Left ventricle myocardium superior (tissue), 1 donor: ENCODE results near the gene OR10H3. TPM values are rescaled to one million over a fixed set of nuclear protein-coding genes. Genes with fewer than 3 reads are reported as not detected.
"Not testable (repeated sequence)": the region's sequence is repeated elsewhere in the genome, so short reads cannot be mapped to it uniquely, and the experiment has no call there.

Experiments
- ATAC-seq: fragments of 200-7000 bp; cut with Tn5 transposase; one replicate; pipeline ENCODE4 v1.9.1; 2020; ENCODE audit warnings: mild to moderate bottlenecking, moderate library complexity
- DNase-seq: peaks from one replicate; pipeline ENCODE4 v3.0.0-alpha.2; 2020
- intact Hi-C: fragments of 100-400 bp; cut with micrococcal nuclease; formaldehyde crosslinking; loops from one replicate; pipeline ENCODE4 v1.11.0; 2022
- long read RNA-seq: library from polyadenylated mRNA; unstranded; transcript quantifications from one replicate; pipeline ENCODE4 v2.0.0, GENCODE V29; 2021
- total RNA-seq: library from RNA; stranded (reverse); fragmentation: NEBNext Ultra II Directional; extraction: Animal tissue kit (Norgen Biotek cat#: 25700); gene quantifications from one replicate; pipeline ENCODE4 v1.2.1, GENCODE V29; 2021
- donor health status: DM: no; HTN: yes; CAD: no; lungs with severe emphysema.

Gene OR10H3, protein sequence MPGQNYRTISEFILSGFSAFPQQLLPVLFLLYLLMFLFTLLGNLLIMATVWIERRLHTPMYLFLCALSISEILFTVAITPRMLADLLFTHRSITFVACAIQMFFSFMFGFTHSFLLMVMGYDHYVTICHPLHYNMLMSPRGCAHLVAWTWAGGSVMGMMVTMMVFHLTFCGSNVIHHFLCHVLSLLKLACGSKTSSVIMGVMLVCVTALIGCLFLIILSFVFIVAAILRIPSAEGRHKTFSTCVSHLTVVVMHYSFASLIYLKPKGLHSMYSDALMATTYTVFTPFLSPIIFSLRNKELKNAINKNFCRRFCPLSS
- not detected for total RNA-seq
- long read RNA-seq: 0 reads

DNA sequence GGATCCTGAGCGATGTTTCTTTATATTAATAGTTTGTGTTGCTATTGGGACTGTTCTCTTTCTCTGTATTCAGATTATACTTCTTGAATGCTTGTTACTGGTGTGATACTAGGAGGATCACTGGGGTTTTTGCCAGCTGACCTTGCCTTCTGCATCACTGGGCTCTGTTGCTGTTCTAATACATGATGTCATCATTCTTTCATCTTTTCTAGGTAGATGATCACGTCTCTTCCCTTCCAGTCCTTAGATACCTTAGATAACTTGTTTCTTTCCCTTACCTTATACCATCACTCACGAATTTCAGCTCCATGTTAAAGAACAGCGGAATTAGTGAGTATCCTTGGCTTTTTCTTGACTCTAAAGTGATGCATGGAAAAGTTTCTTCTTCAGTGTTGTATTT, at the start of gene OR10H3:
Gene OR10H3, plus strand, starts transcription at position 264 of the 400 bp plus-strand sequence. CDS start 3,408 bp downstream, outside the sequence.
- intact Hi-C loops: no loop called here
- ATAC-seq: no peak
- DNase-seq: no peak

DNA sequence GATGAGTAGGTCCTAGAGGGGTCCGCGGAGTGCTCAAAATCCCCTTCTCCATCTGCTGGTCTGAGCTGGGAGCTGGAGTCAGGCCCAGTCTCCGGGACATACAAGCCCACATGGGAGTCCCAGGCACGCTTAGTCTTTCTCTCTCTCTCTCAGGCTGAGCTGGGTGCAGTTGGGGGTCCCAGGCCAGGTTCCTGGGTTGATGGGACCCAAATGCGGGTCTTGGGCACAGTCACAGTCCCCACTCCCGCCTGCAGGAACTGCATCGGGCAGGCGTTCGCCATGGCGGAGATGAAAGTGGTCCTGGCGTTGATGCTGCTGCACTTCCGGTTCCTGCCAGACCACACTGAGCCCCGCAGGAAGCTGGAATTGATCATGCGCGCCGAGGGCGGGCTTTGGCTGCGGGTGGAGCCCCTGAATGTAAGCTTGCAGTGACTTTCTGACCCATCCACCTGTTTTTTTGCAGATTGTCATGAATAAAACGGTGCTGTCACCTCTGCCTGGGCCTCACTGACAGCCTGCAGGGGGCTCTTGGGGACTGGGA, 41.1 kb upstream of the OR10H3 start:
- intact Hi-C loops: no loop called here
- ATAC-seq (no peak), DNase-seq (no peak)

DNA sequence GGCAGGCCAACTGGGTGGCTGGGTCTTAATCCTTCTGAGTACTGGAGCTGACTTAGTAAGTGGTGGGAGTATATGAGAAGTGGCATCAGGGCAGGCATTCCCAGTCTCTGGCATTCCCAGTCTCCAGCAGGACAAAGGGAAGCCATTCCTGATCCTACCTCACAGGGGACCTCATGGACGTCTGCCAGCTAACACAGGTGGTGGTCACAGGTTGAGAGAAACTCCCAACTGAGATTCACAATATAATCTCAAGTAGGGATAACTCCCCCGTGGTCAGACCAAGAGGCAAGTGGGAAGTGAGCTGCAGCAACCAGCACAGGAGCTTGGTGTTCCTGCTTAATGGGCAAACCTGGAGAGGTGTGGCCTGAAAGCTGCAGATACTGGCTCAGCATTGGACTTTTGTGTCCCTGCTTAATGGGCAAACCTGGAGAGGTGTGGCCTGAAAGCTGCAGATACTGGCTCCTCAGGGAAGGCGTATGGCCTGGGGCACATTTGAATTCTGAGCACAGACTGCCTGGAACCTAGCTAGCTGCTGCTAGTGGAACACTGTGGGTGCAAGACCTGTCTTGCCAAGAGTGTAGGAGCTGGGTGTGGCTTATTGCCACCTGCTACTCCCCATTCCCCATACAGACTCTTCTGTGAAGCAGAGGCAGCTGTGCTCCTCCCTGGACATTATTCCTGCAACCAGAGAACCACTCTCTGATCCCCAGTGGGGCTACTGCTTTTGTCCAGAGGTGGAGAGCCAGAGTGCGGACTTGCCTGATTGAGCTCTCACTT, 35.8 kb upstream of the OR10H3 start:
- DNase-seq: no peak
- intact Hi-C loops: no loop called here
- no peak for ATAC-seq

DNA sequence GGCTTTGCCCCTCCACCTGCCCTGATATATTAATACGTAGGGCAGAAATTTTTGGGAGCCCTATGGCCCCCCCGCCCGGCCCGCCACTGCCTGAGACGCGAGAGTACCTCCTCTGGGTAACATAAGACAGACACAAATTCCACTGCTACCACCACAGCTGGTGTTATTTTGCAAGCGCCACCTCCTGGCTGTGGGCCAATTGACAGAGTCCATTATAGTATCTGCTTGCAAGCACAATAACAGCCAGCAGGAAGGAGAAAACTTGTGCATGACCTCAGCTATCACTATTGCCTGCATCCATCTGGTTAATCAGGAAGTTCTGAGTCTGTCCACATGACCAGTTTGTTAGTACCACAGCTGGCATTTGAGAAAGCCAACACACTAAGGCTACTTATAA, 35.3 kb upstream of the OR10H3 start:
- ATAC-seq (peak; percentile 92), DNase-seq (peak; percentile 87)
- intact Hi-C loops: no loop called here

DNA sequence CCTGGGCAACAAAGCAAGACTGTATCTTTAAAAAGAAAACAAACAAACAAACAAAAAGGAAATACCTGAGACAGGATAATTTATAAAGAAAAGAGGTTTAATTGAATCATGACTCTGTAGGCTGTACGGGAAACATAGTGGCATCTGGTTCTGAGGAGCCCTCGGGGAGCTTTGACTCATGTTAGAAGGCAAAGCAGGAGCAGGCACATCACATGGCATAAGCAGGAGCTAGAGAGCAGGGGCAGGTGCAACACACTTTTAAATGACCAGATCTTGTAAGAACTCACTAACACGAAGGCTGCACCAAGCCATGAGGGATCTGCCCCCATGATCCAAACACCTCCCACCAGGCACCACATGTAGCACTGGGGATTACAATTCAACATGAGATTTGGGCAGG, 23.1 kb upstream of the OR10H3 start:
- intact Hi-C loops: no loop called here
- DNase-seq (no peak), ATAC-seq (no peak)

DNA sequence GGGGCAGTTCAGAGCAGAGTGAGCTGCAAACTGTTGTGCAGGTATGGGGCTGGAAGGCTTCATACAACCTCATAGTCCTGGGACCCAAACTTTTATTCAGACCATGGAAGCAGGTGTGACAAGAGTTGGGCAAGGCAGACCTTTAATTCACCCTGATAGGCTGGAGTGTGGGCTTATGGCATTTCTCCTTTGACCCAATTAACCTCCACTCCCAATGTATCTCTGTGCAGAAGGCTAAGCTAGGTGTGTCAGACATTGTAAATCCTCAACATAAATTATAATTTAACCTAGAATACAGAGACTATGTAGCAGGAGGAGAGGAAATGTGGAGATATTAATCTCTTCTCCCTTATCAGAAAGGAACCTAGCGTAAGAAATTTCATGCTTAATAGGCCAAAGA, 22.1 kb upstream of the OR10H3 start:
- ATAC-seq: no peak
- intact Hi-C loops: no loop called here
- DNase-seq: no peak

DNA sequence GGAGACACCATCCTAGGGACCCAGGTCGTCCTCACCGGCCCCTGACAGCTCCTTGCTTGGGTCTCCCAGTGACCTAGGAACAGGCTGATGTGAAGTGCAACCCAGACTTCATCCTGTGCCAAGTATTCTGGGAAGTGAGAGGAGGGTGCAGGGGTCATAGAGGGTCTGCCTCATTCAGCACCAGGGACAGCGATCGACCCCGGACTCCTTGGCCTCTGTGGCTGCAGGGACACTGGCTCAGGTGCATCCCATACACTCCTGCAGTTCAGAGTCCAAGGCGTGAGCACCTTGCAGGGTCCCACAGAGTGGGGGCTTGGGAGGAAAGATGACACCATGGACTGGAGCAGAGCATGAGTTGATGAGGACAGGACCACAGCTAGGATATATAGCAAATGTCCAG, 20.0 kb upstream of the OR10H3 start:
- ATAC-seq: no peak
- DNase-seq: no peak
- intact Hi-C loops: no loop called here

DNA sequence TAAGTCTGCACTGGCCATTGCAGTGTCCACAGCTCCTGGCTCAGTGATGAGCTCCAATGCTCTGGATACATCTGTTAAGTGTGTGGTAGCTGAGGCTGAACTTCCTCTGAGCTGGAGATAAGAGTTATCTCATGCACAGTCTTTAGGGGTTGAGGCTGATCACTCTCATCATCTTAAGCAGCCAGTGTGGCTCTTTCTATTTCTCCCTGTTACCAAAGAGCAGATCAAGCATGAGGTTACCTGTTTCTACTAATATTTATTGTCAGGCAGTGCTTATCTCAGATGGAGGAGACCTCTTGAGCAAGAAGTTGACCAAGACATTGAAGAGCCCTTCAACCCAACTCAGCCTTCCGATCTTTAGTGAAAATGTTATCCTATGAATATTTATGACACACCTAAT, 16.5 kb upstream of the OR10H3 start:
- ATAC-seq (no peak), DNase-seq (no peak)
- intact Hi-C loops: no loop called here

DNA sequence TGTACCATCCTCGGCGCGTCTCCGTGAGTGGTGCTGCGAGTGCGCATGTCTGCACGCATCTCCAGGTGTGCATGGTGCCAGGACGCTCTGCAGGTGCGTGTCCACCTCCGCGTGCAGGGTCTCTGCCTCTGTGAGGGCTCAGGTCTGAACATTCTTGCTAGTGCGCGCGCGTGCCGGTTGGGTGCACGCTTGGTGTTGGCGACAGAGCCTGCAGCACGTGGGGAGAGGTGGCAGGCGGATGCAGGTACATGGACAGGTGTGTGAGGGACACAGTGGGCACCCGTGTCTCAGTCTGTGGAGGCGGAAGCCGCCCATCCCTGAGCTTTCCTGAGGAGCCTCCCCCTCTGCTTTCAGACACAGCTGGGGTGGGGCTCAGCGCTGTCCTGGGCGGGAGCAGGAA, 14.8 kb upstream of the OR10H3 start:
- intact Hi-C loops: no loop called here
- ATAC-seq: no peak
- no peak for DNase-seq

DNA sequence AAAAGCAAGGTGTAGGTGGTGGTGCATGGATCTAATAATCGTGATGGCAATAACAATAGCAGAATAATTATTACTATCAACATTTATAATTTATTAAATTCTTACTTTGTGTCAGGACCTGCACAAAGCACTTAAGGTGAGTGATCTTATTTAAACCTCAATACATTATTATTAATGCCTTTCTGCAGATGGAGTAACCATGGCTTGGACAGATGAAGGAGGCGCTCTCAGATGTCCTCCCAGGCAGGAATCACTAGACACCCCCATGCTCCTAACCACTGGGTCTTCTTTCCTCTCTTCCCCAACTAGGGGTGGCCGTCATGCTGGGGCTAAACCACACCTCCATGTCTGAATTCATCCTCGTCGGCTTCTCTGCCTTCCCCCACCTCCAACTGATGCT, 10.1 kb upstream of the OR10H3 start, which contains the start of gene OR10H2:
Gene OR10H2, plus strand, starts transcription at position 301 of the 400 bp plus-strand sequence. Its CDS starts 20 bp downstream, at position 321.
- no peak for ATAC-seq
- intact Hi-C loops: no loop called here
- DNase-seq: no peak

DNA sequence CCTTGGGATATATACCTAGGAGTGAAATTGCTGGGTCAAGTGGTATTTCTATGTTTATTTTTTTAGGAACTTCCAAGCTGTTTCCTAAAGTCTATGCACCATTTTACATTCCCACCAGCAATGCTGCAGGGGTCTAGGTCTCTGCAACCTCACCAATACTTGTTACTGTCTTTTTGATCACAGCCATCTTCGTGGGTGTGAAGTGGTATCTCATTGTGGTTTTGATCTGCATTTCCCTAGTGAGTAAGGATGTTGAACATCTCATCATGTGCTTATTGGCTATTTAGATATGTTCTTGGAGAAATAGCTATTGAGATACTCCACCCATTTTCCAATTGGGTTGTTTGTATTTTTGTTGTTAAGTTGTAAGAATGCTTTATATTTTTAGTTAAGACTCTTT, 7.2 kb upstream of the OR10H3 start:
- intact Hi-C loops: no loop called here
- no peak for ATAC-seq
- no peak for DNase-seq

DNA sequence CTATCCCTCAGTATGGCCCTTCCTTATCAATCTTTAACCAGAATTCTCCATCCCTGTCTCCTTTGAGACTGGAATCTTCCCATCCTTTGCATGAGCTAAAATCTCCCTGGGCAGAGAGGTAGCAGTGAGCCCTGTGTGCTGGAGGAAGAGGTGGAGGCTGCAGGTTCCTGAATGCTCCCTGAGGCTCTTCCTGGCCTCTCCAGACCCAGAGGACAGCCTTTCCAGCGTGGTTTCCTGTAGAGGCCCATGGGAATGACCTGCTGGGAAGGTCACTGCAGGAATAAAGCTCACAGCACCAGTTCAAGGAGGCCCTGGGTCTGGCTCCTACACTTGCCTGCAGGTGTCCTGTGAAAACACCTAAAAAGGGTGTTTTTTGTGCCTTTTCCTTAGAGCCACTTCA, 5.4 kb upstream of the OR10H3 start:
- intact Hi-C loops: no loop called here
- ATAC-seq: no peak
- DNase-seq: no peak

DNA sequence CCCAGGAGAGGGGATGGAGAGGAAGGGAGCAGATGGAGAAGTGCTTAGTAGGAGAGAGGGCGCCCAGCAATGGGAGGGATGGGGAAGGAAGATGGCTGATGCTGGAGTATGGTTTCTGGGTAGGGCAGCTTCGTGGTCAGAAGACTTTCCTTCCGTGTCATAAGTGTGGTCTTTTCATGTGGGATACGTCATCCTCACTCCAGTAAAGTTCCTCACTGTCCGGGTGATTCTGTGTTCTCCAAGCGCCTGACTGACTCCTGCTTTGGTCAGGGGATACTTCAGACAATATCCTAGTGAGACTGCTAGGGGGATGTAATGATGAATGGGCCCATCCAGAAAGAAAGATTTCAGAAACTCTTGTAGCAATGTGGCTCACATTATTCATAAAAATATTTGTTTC, 3.9 kb upstream of the OR10H3 start:
- intact Hi-C loops: no loop called here
- DNase-seq (no peak), ATAC-seq (no peak)

DNA sequence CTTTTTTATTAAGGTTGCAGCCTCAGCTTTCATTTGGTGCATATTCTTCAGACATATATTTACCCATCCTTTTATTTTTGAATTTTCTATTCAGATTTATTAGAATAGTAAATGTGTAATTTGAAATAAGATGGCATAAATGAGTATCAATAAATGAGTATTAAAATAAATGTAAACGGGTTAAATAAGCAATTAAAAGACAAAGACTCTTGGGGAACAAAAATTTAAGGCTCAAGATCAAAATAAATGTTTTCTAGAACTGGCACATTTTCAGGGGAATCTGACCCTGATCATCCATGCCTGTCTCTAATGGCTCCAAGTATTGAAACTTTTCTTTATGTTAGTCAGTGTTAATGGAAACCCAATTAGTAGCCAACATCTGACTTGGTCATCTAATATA, 3.0 kb downstream of the OR10H3 start:
- intact Hi-C loops: no loop called here
- no peak for ATAC-seq
- no peak for DNase-seq

DNA sequence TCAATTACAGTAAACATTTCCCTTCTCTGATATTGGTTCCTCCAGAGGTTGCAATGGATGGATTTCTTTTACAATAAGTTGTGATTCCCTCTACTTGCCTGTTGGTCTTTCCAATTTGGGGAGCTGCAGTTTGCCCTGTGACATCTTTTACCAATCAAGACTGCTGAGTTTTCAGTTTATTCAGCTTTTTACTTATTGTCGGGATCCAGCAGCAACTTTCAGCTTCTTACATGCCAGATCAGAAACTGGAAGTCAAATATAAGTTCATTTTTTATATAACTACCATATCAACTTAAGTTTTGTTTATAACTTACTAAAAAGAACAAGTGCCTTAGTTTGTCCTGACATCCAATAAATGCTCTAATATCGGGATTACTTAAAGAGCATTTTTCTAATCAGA, 10.5 kb downstream of the OR10H3 start:
- intact Hi-C loops: no loop called here
- DNase-seq (no peak), ATAC-seq (no peak)

DNA sequence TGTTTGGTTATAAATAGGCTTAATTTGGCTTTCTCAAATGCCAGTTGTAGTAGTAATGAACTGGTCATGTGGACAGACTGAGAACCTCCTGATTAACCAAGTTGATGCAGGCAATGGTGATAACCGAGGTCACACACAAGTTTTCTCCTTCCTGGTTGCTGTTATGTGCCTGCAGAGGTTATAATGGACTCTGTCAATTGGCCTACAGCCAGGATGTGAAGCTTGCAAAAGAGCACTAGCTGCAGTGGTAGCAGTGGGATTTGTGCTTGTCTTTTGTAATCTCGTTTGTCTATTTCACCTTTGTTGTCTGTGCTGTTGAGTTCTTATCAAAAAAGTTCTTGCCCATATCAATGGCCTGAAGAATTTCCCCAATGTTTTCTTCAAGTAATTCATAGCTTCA, 20.6 kb downstream of the OR10H3 start:
- ATAC-seq: no peak
- DNase-seq: no peak
- intact Hi-C loops: no loop called here

DNA sequence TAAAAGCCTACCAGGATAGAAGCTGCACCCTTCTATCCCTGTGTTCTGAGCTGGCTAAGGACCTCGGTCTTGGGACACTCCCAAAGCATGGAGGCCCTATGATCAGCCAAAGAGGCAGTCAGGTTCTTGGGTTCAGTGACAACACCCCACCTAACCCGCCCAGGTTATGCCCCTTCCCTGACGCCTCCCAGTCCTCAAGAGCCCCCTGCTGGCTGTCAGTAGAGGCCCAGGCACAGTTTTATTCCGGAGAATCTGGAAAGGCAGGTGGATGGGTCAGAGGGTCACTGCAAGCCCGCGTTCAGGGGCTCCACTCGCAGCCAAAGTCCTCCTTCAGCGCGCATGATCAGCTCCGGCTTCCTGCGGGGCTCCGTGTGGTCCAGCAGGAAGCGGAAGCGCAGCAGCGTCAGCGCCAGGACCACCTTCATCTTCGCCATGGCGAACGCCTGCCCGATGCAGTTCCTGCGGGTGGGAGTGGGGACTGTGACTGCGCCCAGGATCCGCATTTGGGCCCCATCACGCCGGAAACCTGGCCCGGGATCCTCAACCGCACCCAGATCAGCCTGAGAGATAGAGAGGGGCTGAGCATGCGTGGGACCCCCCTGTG, 22.3 kb downstream of the OR10H3 start:
- ATAC-seq (no peak), DNase-seq (no peak)
- intact Hi-C loops: no loop called here

DNA sequence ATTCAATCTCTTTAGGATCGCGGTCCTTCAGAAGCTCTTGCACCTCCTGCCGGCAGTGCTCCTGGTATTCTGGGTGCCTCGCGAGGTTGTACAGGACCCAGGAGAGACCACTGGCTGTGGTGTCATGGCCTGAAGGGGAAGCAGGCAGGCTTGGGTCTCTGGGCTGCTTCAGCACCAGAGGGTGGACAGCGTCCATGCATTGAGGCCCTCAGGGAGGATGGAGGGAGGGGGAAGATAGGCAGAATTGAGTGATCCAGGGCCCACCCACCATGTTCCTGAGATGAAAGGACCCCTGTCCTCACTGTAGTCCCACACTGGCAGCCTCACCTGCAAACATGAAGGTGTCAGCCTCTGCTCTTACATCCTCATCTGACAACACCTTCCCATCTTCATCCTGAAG, 31.8 kb downstream of the OR10H3 start:
- no peak for ATAC-seq
- intact Hi-C loops: no loop called here
- no peak for DNase-seq

DNA sequence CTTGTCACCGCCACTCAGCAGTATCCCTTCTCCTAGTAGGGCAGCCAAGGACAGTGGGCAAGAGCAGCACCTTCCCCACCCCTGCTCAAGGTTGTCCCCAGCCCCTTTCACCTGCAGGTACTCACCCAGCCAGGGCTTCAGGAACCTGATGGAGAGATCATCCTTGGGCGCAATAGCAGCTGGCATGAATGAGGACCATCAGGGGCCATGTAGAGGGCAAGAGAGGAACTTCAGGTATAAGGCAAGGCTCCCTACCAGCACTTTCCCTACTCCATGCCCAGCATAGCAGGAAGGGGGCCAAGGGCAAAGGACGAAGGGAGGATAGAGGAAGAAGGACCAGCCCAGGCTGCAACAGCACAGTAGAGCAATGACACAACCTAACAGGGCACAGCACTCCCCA, 36.4 kb downstream of the OR10H3 start:
- ATAC-seq, intact Hi-C loops: not testable (repeated sequence)

DNA sequence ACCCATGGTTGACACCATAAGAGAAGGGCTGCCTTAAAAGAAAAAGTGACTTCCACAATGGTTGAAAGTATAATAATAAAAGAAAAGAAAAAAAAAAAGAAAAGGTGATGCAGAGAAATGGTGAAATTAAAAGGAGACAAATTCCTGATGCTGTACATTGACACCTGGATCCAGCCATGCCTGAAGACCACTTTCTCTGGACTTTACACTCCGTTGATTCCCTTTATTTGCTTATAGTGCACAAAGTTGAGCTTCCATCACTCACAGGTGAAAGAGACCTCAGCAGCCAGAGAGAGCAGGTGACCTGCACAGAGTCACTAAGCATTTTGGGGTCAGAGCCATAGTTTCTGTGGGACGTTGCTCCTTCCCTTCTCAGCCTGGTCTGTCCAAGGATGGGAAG, 37.5 kb downstream of the OR10H3 start:
- intact Hi-C loops: no loop called here
- ATAC-seq: no peak
- no peak for DNase-seq

More for the DNA sequence above, 36.4 kb downstream of the OR10H3 start:
- DNase-seq: not testable (repeated sequence)
